Osteoblast (primary cell): ENCODE results near the gene RAD54L2. TPM values are rescaled to one million over a fixed set of nuclear protein-coding genes. Genes with fewer than 3 reads are reported as not detected.

Experiments
- DNase-seq: peaks from one replicate; pipeline ENCODE4 v3.0.0; 2011; ENCODE audit warnings: low spot score, mixed read lengths; ENCODE audit not compliant: insufficient read length; ENCODE audit errors: missing footprints
- H2AFZ ChIP-seq: 2 replicates; pipeline ENCODE4 v1.6.0; 2011; ENCODE audit warnings: mild to moderate bottlenecking, low read length
- H3K27ac ChIP-seq: 2 replicates; pipeline ENCODE4 v1.5.1; 2011; ENCODE audit warnings: mild to moderate bottlenecking, low read depth, low read length, moderate library complexity
- H3K27me3 ChIP-seq: 2 replicates; pipeline ENCODE4 v1.6.0; 2012; ENCODE audit warnings: mild to moderate bottlenecking, control low read depth, inconsistent platforms, low read length, moderate library complexity; ENCODE audit not compliant: insufficient read depth
- H3K36me3 ChIP-seq: 2 replicates; pipeline ENCODE4 v1.5.1; 2011; ENCODE audit warnings: mild to moderate bottlenecking, low read length, control low read depth, moderate library complexity; ENCODE audit not compliant: insufficient read depth
- H3K4me1 ChIP-seq: 2 replicates; pipeline ENCODE4 v1.5.1; 2011; ENCODE audit warnings: mild to moderate bottlenecking, low read length, control low read depth, moderate library complexity; ENCODE audit not compliant: insufficient read depth
- H3K4me2 ChIP-seq: 2 replicates; pipeline ENCODE4 v1.6.0; 2011; ENCODE audit warnings: mild to moderate bottlenecking, low read length; ENCODE audit not compliant: insufficient read depth
- H3K4me3 ChIP-seq: fragments of 200-600 bp; sonication (generic); 3 replicates; pipeline ENCODE4 v1.5.1; 2012; ENCODE audit warnings: mild to moderate bottlenecking, low read length, inconsistent platforms; ENCODE audit not compliant: insufficient read depth
- H3K79me2 ChIP-seq: 2 replicates; pipeline ENCODE4 v1.6.0; 2012; ENCODE audit warnings: mild to moderate bottlenecking, low read length, control low read depth, inconsistent platforms; ENCODE audit not compliant: insufficient read depth
- H3K9me3 ChIP-seq: 2 replicates; pipeline ENCODE4 v1.5.1; 2011; ENCODE audit warnings: low read depth, low read length, control low read depth
- H4K20me1 ChIP-seq: 2 replicates; pipeline ENCODE4 v1.6.0; 2012; ENCODE audit warnings: mild to moderate bottlenecking, low read length, control low read depth; ENCODE audit not compliant: insufficient read depth
- CTCF ChIP-seq: IDR thresholded peaks from 2 replicates; pipeline ENCODE4 v1.5.1; 2011; ENCODE audit warnings: mild to moderate bottlenecking, low read depth, low read length, moderate library complexity; ENCODE audit errors: extremely low read depth
- total RNA-seq: library from RNA; depleted of rRNA; stranded (reverse); fragments of >200 nt; gene quantifications from 2 replicates; pipeline ENCODE4 v1.2.3, GENCODE V29; 2012

The RAD54L2 gene
- total RNA-seq, 1 donor, result 23.2 TPM

GRCh38 chr3:51585197-51585596 is 46.7 kb downstream of the RAD54L2 start:
- no peak for DNase-seq
- H3K27ac ChIP-seq, result no peak overlapping the region
- H3K27me3 ChIP-seq, result no peaks in the 10 kb centered on the region
- peaks cover 9% of the 10 kb centered on the region for H4K20me1 ChIP-seq
- no peak overlapping the region for H3K4me2 ChIP-seq
- no peaks in the 10 kb centered on the region for H3K9me3 ChIP-seq
- H3K36me3 ChIP-seq, result no peaks in the 10 kb centered on the region
- H3K4me3 ChIP-seq, result no peak overlapping the region
- H2AFZ ChIP-seq, result no peak overlapping the region
- TF ChIP-seq CTCF, result no peak
- peaks cover 8% of the 10 kb centered on the region for H3K4me1 ChIP-seq
- peaks cover 48% of the 10 kb centered on the region for H3K79me2 ChIP-seq

GRCh38 chr3:51585871-51586270 is 47.4 kb downstream of the RAD54L2 start:
- no peak for DNase-seq
- Histone ChIP-seq H4K20me1 (peaks cover 5% of the 10 kb centered on the region), H3K79me2 (peaks cover 46% of the 10 kb centered on the region)

More at GRCh38 chr3:51585871-51586270, 47.4 kb downstream of the RAD54L2 start:
- Histone ChIP-seq H3K36me3 (peaks cover 5% of the 10 kb centered on the region), H3K4me2 (no peak overlapping the region), H3K4me1 (peaks cover 8% of the 10 kb centered on the region), H3K4me3 (no peak overlapping the region), H3K27me3 (no peaks in the 10 kb centered on the region), H2AFZ (no peak overlapping the region), H3K27ac (no peak overlapping the region), H3K9me3 (no peaks in the 10 kb centered on the region)
- TF ChIP-seq CTCF, result no peak

Other genes starting within 250 kb of the RAD54L2 start
- 37.3 and 40.4 TPM in 2 replicates for gene MANF, start 153.4 kb upstream of the RAD54L2 start, total RNA-seq
- 42.4 and 48.9 TPM in 2 replicates for gene RBM15B, start 147.4 kb upstream of the RAD54L2 start, total RNA-seq
- gene DCAF1, start 38.7 kb upstream of the RAD54L2 start, total RNA-seq, result 12.1 and 13.0 TPM in 2 replicates
- gene TEX264, start 132.5 kb downstream of the RAD54L2 start, total RNA-seq, result 55.4 and 56.1 TPM in 2 replicates
- under 0.01 TPM in 1 of 2 replicates, not detected in the other for gene GRM2, start 168.3 kb downstream of the RAD54L2 start, total RNA-seq
- not detected in 2 replicates for gene IQCF6, start 240.5 kb downstream of the RAD54L2 start, total RNA-seq